HepG2 (cell line): ENCODE measurements around the gene LRRN4. TPM values are rescaled to one million over a fixed set of nuclear protein-coding genes. Genes with fewer than 3 reads are reported as not detected.

Experiments used
- DBP ChIP-seq: sonication (generic); formaldehyde crosslinking; IDR thresholded peaks from 2 replicates; pipeline ENCODE4 v1.4.0; 2020; ENCODE audit warnings: missing genetic modification reagents; ENCODE audit errors: not compliant biosample characterization
- EP300 ChIP-seq, 3 experiments: sonication (generic) in 1 of 3; formaldehyde crosslinking in 1 of 3; IDR thresholded peaks; 2 replicates each; pipeline versions ENCODE4 v1.5.1 to v1.6.1; 2011 to 2020; ENCODE audit warnings: low read depth in 2 of 3, low read length in 2 of 3, borderline replicate concordance in 1 of 3, improper control_type of control experiment in 1 of 3, mild to moderate bottlenecking in 1 of 3, missing genetic modification reagents in 1 of 3, moderate library complexity in 1 of 3
- GABPA ChIP-seq, 2 experiments: IDR thresholded peaks; 2 replicates each; pipeline ENCODE4 v1.6.1; 2011 to 2016; ENCODE audit warnings: low read depth in 2 of 2, low read length in 1 of 2, missing biosample characterization in 1 of 2, missing genetic modification characterization in 1 of 2
- REST ChIP-seq, 2 experiments: IDR thresholded peaks; 2 replicates each; pipeline ENCODE4 v1.6.1; 2011 to 2012; ENCODE audit warnings: low read length in 2 of 2, borderline replicate concordance in 1 of 2, low read depth in 1 of 2, mild to moderate bottlenecking in 1 of 2, moderate library complexity in 1 of 2
- SIN3A ChIP-seq: IDR thresholded peaks from 2 replicates; pipeline ENCODE4 v1.6.1; 2011; ENCODE audit warnings: low read depth, mild to moderate bottlenecking, control low read depth, low read length, borderline replicate concordance
- TIGD3 ChIP-seq: sonication (generic); formaldehyde crosslinking; IDR thresholded peaks from 2 replicates; pipeline ENCODE4 v1.5.1; 2020; ENCODE audit warnings: mild to moderate bottlenecking, missing genetic modification reagents, borderline replicate concordance
- ZBTB33 ChIP-seq: sonication (generic); formaldehyde crosslinking; IDR thresholded peaks from 2 replicates; pipeline ENCODE4 v1.4.0; 2020; ENCODE audit warnings: missing genetic modification reagents
- ZFYVE20 ChIP-seq: sonication (generic); formaldehyde crosslinking; IDR thresholded peaks from 2 replicates; pipeline ENCODE4 v1.8.0; 2023; ENCODE audit warnings: low read depth, mild to moderate bottlenecking, moderate library complexity, missing genetic modification reagents, borderline replicate concordance
- ZNF34 ChIP-seq: sonication (generic); formaldehyde crosslinking; IDR thresholded peaks from 2 replicates; pipeline ENCODE4 v1.4.0; 2020; ENCODE audit warnings: mild to moderate bottlenecking, missing genetic modification reagents, borderline replicate concordance
- ZNF543 ChIP-seq: sonication (generic); formaldehyde crosslinking; IDR thresholded peaks from 2 replicates; pipeline ENCODE4 v1.4.0; 2020; ENCODE audit warnings: mild to moderate bottlenecking, missing genetic modification reagents
- ZNF841 ChIP-seq: sonication (generic); formaldehyde crosslinking; IDR thresholded peaks from 2 replicates; pipeline ENCODE4 v1.8.1; 2023; ENCODE audit warnings: missing genetic modification reagents, borderline replicate concordance
- ZNF878 ChIP-seq: sonication (generic); formaldehyde crosslinking; IDR thresholded peaks from 2 replicates; pipeline ENCODE4 v1.8.1; 2023; ENCODE audit warnings: mild to moderate bottlenecking, missing genetic modification reagents, moderate library complexity
- polyA plus RNA-seq, 8 experiments: library from polyadenylated mRNA; depleted of rRNA in 3 of 8; stranded (reverse) in 7 of 8; unstranded in 1 of 8; fragments of >200 nt; fragmentation: Illumina TruSeq in 4 of 8; extraction: Trizol in 4 of 8; gene quantifications; 2 replicates each; pipeline versions ENCODE4 v1.2.1 to v1.2.3, GENCODE V29; 2011 to 2016; ENCODE audit warnings: low read depth in 4 of 8, missing spikeins in 1 of 8, mixed read lengths in 1 of 8; ENCODE audit not compliant: insufficient read depth in 1 of 8
- total RNA-seq, 5 experiments: library from RNA; depleted of rRNA; stranded (reverse); fragments of >200 nt; fragmentation: Illumina TruSeq; extraction: Trizol; gene quantifications; 2 replicates each; pipeline ENCODE4 v1.2.3, GENCODE V29; 2016; ENCODE audit warnings: low read depth in 1 of 5

Gene LRRN4
- total and polyA plus RNA-seq, 2 of the 13 experiments (the other 11 are each of a cell fraction or from before 2014, with no cell fraction given), result 0.15 to 0.20 TPM

GRCh38 chr20:6007094-6007528 is 46.7 kb downstream of the LRRN4 start (continued):
- TF ChIP-seq REST (IDR thresholded peaks at IDR 0.05; ENCODE audit: borderline replicate concordance in 1 of 2, low read depth in 1 of 2, low read length in 2 of 2) (no peak), SIN3A (peak; percentile 59; the same call in 1 of the 2 replicates), DBP (CRISPR knock-in tag) (peak; percentile 21), ZFYVE20 (CRISPR knock-in tag) (no peak), TIGD3 (CRISPR knock-in tag) (0 out of 2 replicates have a peak, but pooled peaks have one; percentile 58), ZNF34 (0 out of 2 replicates have a peak, but pooled peaks have one; percentile 7), EP300 (IDR thresholded peaks at IDR 0.05; ENCODE audit: low read depth in 2 of 2, low read length in 2 of 2) (no peak), EP300 (CRISPR knock-in tag; IDR thresholded peaks at IDR 0.05; ENCODE audit: borderline replicate concordance) (no peak), ZNF841 (CRISPR knock-in tag) (0 out of 2 replicates have a peak, but pooled peaks have one; percentile 69), ZNF543 (CRISPR knock-in tag) (0 out of 2 replicates have a peak, but pooled peaks have one; percentile 31), ZBTB33 (CRISPR knock-in tag) (no peak), ZNF878 (CRISPR knock-in tag) (no peak), GABPA (IDR thresholded peaks at IDR 0.05; ENCODE audit: low read depth, low read length) (no peak), GABPA (CRISPR knock-in tag; IDR thresholded peaks at IDR 0.05; ENCODE audit: low read depth) (no peak)
